Ishikawa (cell line): ENCODE measurements around the gene CCDC50.

ENCODE experiments used
- CEBPB ChIP-seq: IDR thresholded peaks from 2 replicates; pipeline ENCODE4 v1.6.1; 2012
- EGR1 ChIP-seq: IDR thresholded peaks from 2 replicates; pipeline ENCODE4 v1.6.1; 2012
- EP300 ChIP-seq: IDR thresholded peaks from 2 replicates; pipeline ENCODE4 v1.6.1; 2012; ENCODE audit warnings: borderline replicate concordance
- NFIC ChIP-seq: IDR thresholded peaks from 2 replicates; pipeline ENCODE4 v1.6.1; 2012
- TAF1 ChIP-seq: IDR thresholded peaks from 2 replicates; pipeline ENCODE4 v1.6.1; 2012; ENCODE audit warnings: low read depth, mild to moderate bottlenecking
- TCF12 ChIP-seq: IDR thresholded peaks from 2 replicates; pipeline ENCODE4 v1.6.1; 2012; ENCODE audit warnings: low read depth
- YY1 ChIP-seq: IDR thresholded peaks from 2 replicates; pipeline ENCODE4 v1.6.1; 2012; ENCODE audit warnings: low read depth
- TF ChIP-seq, protein P1 (sequence below): IDR thresholded peaks from 2 replicates; pipeline ENCODE4 v1.6.1; 2012
- TF ChIP-seq, protein P2 (sequence below): IDR thresholded peaks from 2 replicates; pipeline ENCODE4 v1.6.1; 2012

- TF ChIP-seq EGR1 = no peak
- no peak for TF ChIP-seq YY1
- no peak for TF ChIP-seq EP300
- TF ChIP-seq TCF12 = no peak
- TF ChIP-seq, protein P1, sequence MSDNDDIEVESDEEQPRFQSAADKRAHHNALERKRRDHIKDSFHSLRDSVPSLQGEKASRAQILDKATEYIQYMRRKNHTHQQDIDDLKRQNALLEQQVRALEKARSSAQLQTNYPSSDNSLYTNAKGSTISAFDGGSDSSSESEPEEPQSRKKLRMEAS = no peak
- no peak for TF ChIP-seq TAF1
- TF ChIP-seq CEBPB = no peak
- TF ChIP-seq, protein P2, sequence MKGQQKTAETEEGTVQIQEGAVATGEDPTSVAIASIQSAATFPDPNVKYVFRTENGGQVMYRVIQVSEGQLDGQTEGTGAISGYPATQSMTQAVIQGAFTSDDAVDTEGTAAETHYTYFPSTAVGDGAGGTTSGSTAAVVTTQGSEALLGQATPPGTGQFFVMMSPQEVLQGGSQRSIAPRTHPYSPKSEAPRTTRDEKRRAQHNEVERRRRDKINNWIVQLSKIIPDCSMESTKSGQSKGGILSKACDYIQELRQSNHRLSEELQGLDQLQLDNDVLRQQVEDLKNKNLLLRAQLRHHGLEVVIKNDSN = no peak
- no peak for TF ChIP-seq NFIC
These were observed 59.6 kb downstream of the CCDC50 start for GRCh38 chr3:191388823-191389222.
